SU-DHL-6 (cell line): ENCODE results near the gene COL5A1.

Experiments used
- H2AFZ ChIP-seq: fragments of 200-600 bp; sonication (generic); 2 replicates; pipeline ENCODE4 v1.6.1; 2014; ENCODE audit warnings: low read depth, mild to moderate bottlenecking, moderate library complexity, mixed read lengths, antibody characterized with exemption, low read length; ENCODE audit not compliant: severe bottlenecking
- H3F3A ChIP-seq: fragments of 200-600 bp; shearing (Covaris generic); 2 replicates; pipeline ENCODE4 v1.6.0; 2016; ENCODE audit warnings: antibody characterized with exemption, mild to moderate bottlenecking; ENCODE audit not compliant: insufficient read depth
- H3K27ac ChIP-seq: fragments of 200-600 bp; sonication (generic); 2 replicates; pipeline ENCODE4 v1.5.1; 2016; ENCODE audit warnings: low read depth, mild to moderate bottlenecking, low read length, moderate library complexity, mixed read lengths
- H3K27me3 ChIP-seq: fragments of 200-600 bp; sonication (generic), shearing (Covaris generic); 2 replicates; pipeline ENCODE4 v1.6.0; 2014; ENCODE audit warnings: mild to moderate bottlenecking, low read length
- H3K36me3 ChIP-seq: fragments of 200-600 bp; sonication (generic); 2 replicates; pipeline ENCODE4 v1.6.1; 2014; ENCODE audit warnings: mild to moderate bottlenecking, low read length, mixed read lengths
- H3K4me2 ChIP-seq: fragments of 300-600, 200-600 bp; shearing (Covaris generic), sonication (generic); 2 replicates; pipeline ENCODE4 v1.6.0; 2014; ENCODE audit warnings: low read length, low read depth, mild to moderate bottlenecking; ENCODE audit not compliant: poor library complexity, severe bottlenecking
- H3K4me3 ChIP-seq: fragments of 200-600 bp; sonication (generic); 2 replicates; pipeline ENCODE4 v1.5.1; 2014; ENCODE audit warnings: antibody characterized with exemption, low read length, mild to moderate bottlenecking, mixed read lengths; ENCODE audit not compliant: insufficient read depth, poor library complexity, severe bottlenecking
- H3K79me2 ChIP-seq: fragments of 200-600 bp; sonication (generic); 2 replicates; pipeline ENCODE4 v1.6.1; 2014; ENCODE audit warnings: mild to moderate bottlenecking, low read length, moderate library complexity; ENCODE audit not compliant: insufficient read depth
- H3K9ac ChIP-seq: fragments of 200-600 bp; sonication (generic); 2 replicates; pipeline ENCODE4 v1.7.0; 2014; ENCODE audit warnings: mild to moderate bottlenecking, low read length
- H3K9me2 ChIP-seq: fragments of 200-600 bp; sonication (generic); replicated peaks from 2 replicates; pipeline ENCODE4 v1.6.1; 2014; ENCODE audit warnings: low read length; ENCODE audit not compliant: insufficient read depth
- H3K9me3 ChIP-seq: fragments of 200-600 bp; sonication (generic); 2 replicates; pipeline ENCODE4 v1.6.1; 2014; ENCODE audit warnings: low read length, mixed read lengths; ENCODE audit not compliant: insufficient read depth
- H4K20me1 ChIP-seq: fragments of 200-600 bp; sonication (generic); 2 replicates; pipeline ENCODE4 v1.6.1; 2014; ENCODE audit warnings: low read depth, mild to moderate bottlenecking, antibody characterized with exemption, low read length, moderate library complexity, mixed read lengths
- EZH2phosphoT487 ChIP-seq: fragments of 200-600 bp; sonication (generic), shearing (Covaris generic); conservative IDR thresholded peaks from 2 replicates; pipeline ENCODE4 v1.6.1; 2018; ENCODE audit warnings: mild to moderate bottlenecking, antibody characterized with exemption, low read length, moderate library complexity, mixed read lengths
- TF ChIP-seq, protein P1 (sequence below): fragments of 200-600 bp; sonication (generic); IDR thresholded peaks from one replicate; pipeline ENCODE4 v1.5.1; 2017; ENCODE audit warnings: antibody characterized with exemption, mild to moderate bottlenecking, low read length, moderate library complexity; ENCODE audit not compliant: insufficient read depth, poor library complexity, severe bottlenecking

Gene COL5A1

DNA sequence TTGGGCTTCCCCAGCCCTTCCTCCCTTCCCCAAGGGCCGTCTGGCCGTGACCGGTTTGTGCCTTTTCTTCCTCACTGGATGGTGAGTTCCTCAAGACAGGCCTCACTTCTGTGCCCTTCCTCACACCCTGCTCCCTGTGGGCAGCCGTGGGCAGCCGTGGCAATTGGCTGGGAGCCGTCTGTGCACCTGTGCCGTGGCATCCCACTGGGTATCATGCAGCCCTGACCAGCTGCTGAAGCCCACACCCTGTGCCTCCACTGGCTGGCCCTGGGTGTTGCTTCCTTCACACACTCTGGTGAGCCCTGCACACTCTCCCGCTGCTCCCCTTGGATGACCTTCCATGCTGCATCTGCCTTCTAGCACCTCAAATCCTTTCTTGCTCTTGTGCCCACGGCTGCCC is 100.2 kb downstream of the COL5A1 start:
- Histone ChIP-seq H3K27ac (no peak overlapping the region), H3K4me3 (no peak overlapping the region), H4K20me1 (no peaks in the 10 kb centered on the region), H3K9ac (no peak overlapping the region), H3K79me2 (no peaks in the 10 kb centered on the region), H3K9me3 (peaks cover 5% of the 10 kb centered on the region; the same call in 1 of the 2 replicates), H3F3A (no peaks in the 10 kb centered on the region), H3K36me3 (no peaks in the 10 kb centered on the region), H3K9me2 (no peaks in the 10 kb centered on the region), H3K4me2 (no peak overlapping the region), H2AFZ (no peak overlapping the region), H3K27me3 (no peaks in the 10 kb centered on the region)
- TF ChIP-seq, protein P1, sequence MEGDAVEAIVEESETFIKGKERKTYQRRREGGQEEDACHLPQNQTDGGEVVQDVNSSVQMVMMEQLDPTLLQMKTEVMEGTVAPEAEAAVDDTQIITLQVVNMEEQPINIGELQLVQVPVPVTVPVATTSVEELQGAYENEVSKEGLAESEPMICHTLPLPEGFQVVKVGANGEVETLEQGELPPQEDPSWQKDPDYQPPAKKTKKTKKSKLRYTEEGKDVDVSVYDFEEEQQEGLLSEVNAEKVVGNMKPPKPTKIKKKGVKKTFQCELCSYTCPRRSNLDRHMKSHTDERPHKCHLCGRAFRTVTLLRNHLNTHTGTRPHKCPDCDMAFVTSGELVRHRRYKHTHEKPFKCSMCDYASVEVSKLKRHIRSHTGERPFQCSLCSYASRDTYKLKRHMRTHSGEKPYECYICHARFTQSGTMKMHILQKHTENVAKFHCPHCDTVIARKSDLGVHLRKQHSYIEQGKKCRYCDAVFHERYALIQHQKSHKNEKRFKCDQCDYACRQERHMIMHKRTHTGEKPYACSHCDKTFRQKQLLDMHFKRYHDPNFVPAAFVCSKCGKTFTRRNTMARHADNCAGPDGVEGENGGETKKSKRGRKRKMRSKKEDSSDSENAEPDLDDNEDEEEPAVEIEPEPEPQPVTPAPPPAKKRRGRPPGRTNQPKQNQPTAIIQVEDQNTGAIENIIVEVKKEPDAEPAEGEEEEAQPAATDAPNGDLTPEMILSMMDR = no peak
- TF ChIP-seq EZH2phosphoT487 = no peak

DNA sequence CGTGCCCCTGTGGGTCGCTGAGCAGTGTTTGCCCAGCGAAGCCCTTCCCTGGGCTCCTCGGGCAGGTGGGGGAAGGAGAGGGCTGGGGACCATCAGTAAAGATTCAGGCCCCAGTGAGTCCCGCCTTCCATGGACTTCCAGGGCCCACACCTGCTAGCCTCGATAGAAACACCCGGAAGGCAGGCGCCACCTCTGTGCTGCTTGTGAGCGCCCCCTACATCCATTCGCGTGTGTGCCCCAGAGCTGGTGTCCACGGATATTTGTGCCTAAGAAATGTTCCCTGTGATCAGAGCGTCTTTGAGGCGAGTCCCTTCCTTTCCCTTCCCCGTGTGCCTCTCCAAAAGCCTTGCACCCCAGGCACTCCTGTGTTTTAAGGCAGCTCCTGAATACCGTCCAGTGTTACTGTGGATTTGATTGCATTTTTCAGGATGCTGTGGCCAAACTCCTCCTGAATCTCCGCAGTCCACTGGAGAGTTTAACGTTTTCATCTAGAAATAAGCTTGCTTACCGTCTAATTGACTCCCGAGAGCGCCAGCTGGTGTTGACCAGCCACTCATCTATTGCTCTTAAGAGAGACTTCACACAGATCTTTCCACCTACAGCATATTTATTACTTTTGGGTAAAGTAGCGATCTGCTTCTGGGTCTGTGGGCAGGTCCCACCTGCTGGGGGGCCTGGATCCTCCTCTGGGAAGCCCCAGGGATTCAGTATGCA is 101.4 kb downstream of the COL5A1 start:
- Histone ChIP-seq H3K4me2 (no peak overlapping the region), H3K27me3 (no peaks in the 10 kb centered on the region), H3K9me2 (no peaks in the 10 kb centered on the region), H3K9me3 (peaks cover 9% of the 10 kb centered on the region), H2AFZ (no peak overlapping the region), H3K27ac (no peak overlapping the region), H3K4me3 (no peak overlapping the region), H3K79me2 (no peaks in the 10 kb centered on the region), H3K36me3 (no peaks in the 10 kb centered on the region), H4K20me1 (no peaks in the 10 kb centered on the region), H3K9ac (no peak overlapping the region), H3F3A (no peaks in the 10 kb centered on the region)
- TF ChIP-seq, protein P1 = no peak
- TF ChIP-seq EZH2phosphoT487 = no peak

DNA sequence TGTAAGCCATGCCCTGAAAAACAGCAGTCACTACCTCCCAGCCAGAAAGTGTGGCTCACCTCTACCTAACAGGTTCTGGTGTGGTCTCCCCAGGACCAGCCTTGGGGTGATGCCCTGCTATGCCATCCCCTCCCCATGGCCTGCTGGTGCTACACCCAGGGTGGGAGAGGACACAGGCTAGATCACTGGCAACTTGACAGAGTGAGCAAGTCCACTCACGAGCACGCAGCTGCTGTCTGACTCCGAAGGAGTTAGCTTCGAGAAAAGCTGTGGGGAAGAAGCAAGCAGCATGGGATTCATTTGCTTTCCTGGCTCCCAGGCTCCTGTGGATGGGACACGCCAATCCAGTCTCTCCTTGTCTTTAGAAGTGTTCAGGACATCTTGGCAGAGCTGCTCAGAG is 102.2 kb downstream of the COL5A1 start:
- Histone ChIP-seq H3F3A (no peaks in the 10 kb centered on the region), H3K9ac (no peak overlapping the region), H3K9me3 (peaks cover 9% of the 10 kb centered on the region), H3K27me3 (no peaks in the 10 kb centered on the region), H3K9me2 (no peaks in the 10 kb centered on the region), H3K4me3 (no peak overlapping the region), H2AFZ (no peak overlapping the region), H3K4me2 (no peak overlapping the region), H3K36me3 (no peaks in the 10 kb centered on the region), H4K20me1 (no peaks in the 10 kb centered on the region), H3K79me2 (no peaks in the 10 kb centered on the region), H3K27ac (no peak overlapping the region)
- TF ChIP-seq, protein P1 = no peak
- no peak for TF ChIP-seq EZH2phosphoT487
